Endothelial cell (in vitro differentiated cells): Measurements from ENCODE around the gene IQCN. TPM values are rescaled to one million over a fixed set of nuclear protein-coding genes. Genes with fewer than 3 reads are reported as not detected.

Experiments
- DNase-seq: peaks from one replicate; pipeline ENCODE4 v3.0.0; 2021; ENCODE audit warnings: low spot score
- H3K27ac Mint-ChIP-seq: one replicate; pipeline ENCODE4 v1.8.0; 2021; ENCODE audit warnings: mixed read lengths, inconsistent platforms; ENCODE audit not compliant: unreplicated experiment
- H3K27me3 Mint-ChIP-seq: one replicate; pipeline ENCODE4 v1.8.0; 2021; ENCODE audit warnings: mild to moderate bottlenecking, moderate library complexity, mixed read lengths, inconsistent platforms; ENCODE audit not compliant: unreplicated experiment
- H3K36me3 Mint-ChIP-seq: one replicate; pipeline ENCODE4 v1.8.0; 2021; ENCODE audit warnings: mild to moderate bottlenecking, low read depth, mixed read lengths, inconsistent platforms; ENCODE audit not compliant: unreplicated experiment
- H3K4me1 Mint-ChIP-seq: one replicate; pipeline ENCODE4 v1.8.0; 2021; ENCODE audit warnings: mild to moderate bottlenecking, mixed read lengths, inconsistent platforms; ENCODE audit not compliant: unreplicated experiment
- H3K4me3 Mint-ChIP-seq: one replicate; pipeline ENCODE4 v1.8.0; 2021; ENCODE audit warnings: mild to moderate bottlenecking, mixed read lengths, inconsistent platforms; ENCODE audit not compliant: unreplicated experiment
- H3K9me3 Mint-ChIP-seq: one replicate; pipeline ENCODE4 v1.8.0; 2021; ENCODE audit warnings: mixed read lengths, inconsistent platforms; ENCODE audit not compliant: unreplicated experiment
- CTCF ChIP-seq: fragments of 200-600 bp; sonication (generic); IDR thresholded peaks from one replicate; pipeline ENCODE4 v1.5.0; 2021; ENCODE audit warnings: antibody characterized with exemption; ENCODE audit not compliant: unreplicated experiment
- total RNA-seq: library from RNA; stranded (reverse); fragmentation: NEBNext Ultra II Directional; extraction: Animal tissue kit (Norgen Biotek cat#: 25700); gene quantifications from one replicate; pipeline ENCODE4 v1.2.1, GENCODE V29; 2021; ENCODE audit not compliant: unreplicated experiment

IQCN gene
- total RNA-seq, 1 donor from 2014 or later, result 1.2 TPM

GRCh38 chr19:18231775-18232174 is 42.5 kb downstream of the IQCN start:
- no peak for TF ChIP-seq CTCF
- peak overlapping the region; percentile 30 for H3K27ac Mint-ChIP-seq
- peaks cover 10% of the 10 kb centered on the region for H3K4me1 Mint-ChIP-seq
- no peak overlapping the region for H3K4me3 Mint-ChIP-seq
- DNase-seq, result no peak
- no peaks in the 10 kb centered on the region for H3K36me3 Mint-ChIP-seq
- H3K27me3 Mint-ChIP-seq, result peaks cover 19% of the 10 kb centered on the region
- H3K9me3 Mint-ChIP-seq, result no peaks in the 10 kb centered on the region

- H3K4me1 Mint-ChIP-seq, result peaks cover 10% of the 10 kb centered on the region
- no peak overlapping the region for H3K4me3 Mint-ChIP-seq
- TF ChIP-seq CTCF, result no peak
- DNase-seq, result no peak
- peaks cover 21% of the 10 kb centered on the region for H3K27me3 Mint-ChIP-seq
- no peaks in the 10 kb centered on the region for H3K36me3 Mint-ChIP-seq
- no peaks in the 10 kb centered on the region for H3K9me3 Mint-ChIP-seq
- H3K27ac Mint-ChIP-seq, result no peak overlapping the region
Measured at GRCh38 chr19:18230941-18231734, 43.1 kb downstream of the IQCN start.

- Mint-ChIP-seq H3K36me3 (no peaks in the 10 kb centered on the region), H3K27ac (no peak overlapping the region), H3K27me3 (peaks cover 16% of the 10 kb centered on the region), H3K4me1 (peaks cover 12% of the 10 kb centered on the region), H3K4me3 (no peak overlapping the region), H3K9me3 (no peaks in the 10 kb centered on the region)
- no peak for TF ChIP-seq CTCF
- DNase-seq, result no peak
Measured at GRCh38 chr19:18229915-18230314, 44.3 kb downstream of the IQCN start.

- peak; percentile 69 for TF ChIP-seq CTCF
- Mint-ChIP-seq H3K27me3 (peaks cover 12% of the 10 kb centered on the region), H3K27ac (no peak overlapping the region), H3K9me3 (no peaks in the 10 kb centered on the region), H3K4me1 (peaks cover 14% of the 10 kb centered on the region), H3K36me3 (no peaks in the 10 kb centered on the region), H3K4me3 (no peak overlapping the region)
- DNase-seq, result no peak
Measured at GRCh38 chr19:18229474-18229873, 44.8 kb downstream of the IQCN start.

GRCh38 chr19:18227781-18228271 is 46.4 kb downstream of the IQCN start:
- Mint-ChIP-seq H3K36me3 (no peaks in the 10 kb centered on the region), H3K27me3 (peaks cover 14% of the 10 kb centered on the region)

More at GRCh38 chr19:18227781-18228271, 46.4 kb downstream of the IQCN start:
- DNase-seq, result no peak
- Mint-ChIP-seq H3K9me3 (no peaks in the 10 kb centered on the region), H3K27ac (no peak overlapping the region), H3K4me3 (no peak overlapping the region), H3K4me1 (peaks cover 13% of the 10 kb centered on the region)
- TF ChIP-seq CTCF, result no peak
